WTC11 (cell line): Measurements from ENCODE around the gene PLXNC1. TPM values are rescaled to one million over a fixed set of nuclear protein-coding genes. Genes with fewer than 3 reads are reported as not detected.

Source experiments
- ATAC-seq: fragments of 200-7000 bp; cut with Tn5 transposase; 2 replicates; pipeline ENCODE4 v1.10.0; 2021; ENCODE audit warnings: mild to moderate bottlenecking, moderate library complexity
- CTCF ChIA-PET: fragments of 300-600 bp; sonication (Branson Sonifier 250); formaldehyde crosslinking; loops from one replicate; lab custom pipeline; 2021; ENCODE audit warnings: antibody characterized with exemption; lab: Charles Lee
- POLR2A ChIA-PET: fragments of 350-600 bp; sonication (Branson Sonifier 250); formaldehyde crosslinking; loops from one replicate; lab custom pipeline; 2021; ENCODE audit warnings: antibody characterized with exemption; lab: Charles Lee
- DNase-seq: peaks from one replicate; pipeline ENCODE4 v3.0.0; 2021; ENCODE audit warnings: low spot score
- H3K27ac Mint-ChIP-seq: 2 replicates; pipeline ENCODE4 v1.8.0; 2021; ENCODE audit warnings: mixed read lengths
- H3K27me3 Mint-ChIP-seq: 2 replicates; pipeline ENCODE4 v1.8.0; 2021; ENCODE audit warnings: low read depth, mild to moderate bottlenecking, moderate library complexity, mixed read lengths
- H3K36me3 Mint-ChIP-seq: 2 replicates; pipeline ENCODE4 v1.8.0; 2021; ENCODE audit warnings: mixed read lengths
- H3K4me1 Mint-ChIP-seq: 2 replicates; pipeline ENCODE4 v1.8.0; 2022; ENCODE audit warnings: mixed read lengths
- H3K4me3 Mint-ChIP-seq: 2 replicates; pipeline ENCODE4 v1.8.0; 2021; ENCODE audit warnings: mild to moderate bottlenecking, moderate library complexity, mixed read lengths
- H3K9me3 Mint-ChIP-seq: 2 replicates; pipeline ENCODE4 v1.8.0; 2021; ENCODE audit warnings: mixed read lengths
- CBFB ChIP-seq: sonication (generic); formaldehyde crosslinking; IDR thresholded peaks from 2 replicates; pipeline ENCODE4 v1.8.1; 2022; ENCODE audit warnings: mild to moderate bottlenecking, low read depth, missing genetic modification reagents
- ELF4 ChIP-seq: sonication (generic); formaldehyde crosslinking; IDR thresholded peaks from 2 replicates; pipeline ENCODE4 v1.8.1; 2022; ENCODE audit warnings: low read depth, mild to moderate bottlenecking, moderate library complexity, missing genetic modification reagents
- EMX1 ChIP-seq: fragments of 250-450 bp; sonication (Bioruptor Pico); IDR thresholded peaks from 2 replicates; pipeline ENCODE4 v1.8.0; 2021; ENCODE audit warnings: mild to moderate bottlenecking
- FOXK1 ChIP-seq: sonication (generic); formaldehyde crosslinking; IDR thresholded peaks from 2 replicates; pipeline ENCODE4 v1.8.0; 2022; ENCODE audit warnings: mild to moderate bottlenecking, moderate library complexity, missing genetic modification reagents
- GRHL2 ChIP-seq: fragments of 250-450 bp; sonication (Bioruptor Pico); IDR thresholded peaks from 2 replicates; pipeline ENCODE4 v1.8.0; 2022; ENCODE audit warnings: mild to moderate bottlenecking, moderate library complexity; ENCODE audit not compliant: insufficient replicate concordance, severe bottlenecking
- NFATC4 ChIP-seq: fragments of 250-450 bp; sonication (Bioruptor Pico); IDR thresholded peaks from 2 replicates; pipeline ENCODE4 v1.9.0; 2021; ENCODE audit warnings: mild to moderate bottlenecking
- NFE2L1 ChIP-seq: sonication (generic); formaldehyde crosslinking; IDR thresholded peaks from 2 replicates; pipeline ENCODE4 v1.8.1; 2023; ENCODE audit warnings: missing genetic modification reagents
- NFYB ChIP-seq: sonication (generic); formaldehyde crosslinking; conservative IDR thresholded peaks from 2 replicates; pipeline ENCODE4 v1.8.0; 2022; ENCODE audit warnings: low read depth, missing genetic modification reagents
- NR1H2 ChIP-seq: sonication (generic); formaldehyde crosslinking; IDR thresholded peaks from 2 replicates; pipeline ENCODE4 v1.9.0; 2021; ENCODE audit warnings: mild to moderate bottlenecking, moderate library complexity, missing genetic modification reagents
- NR2C2 ChIP-seq: sonication (generic); formaldehyde crosslinking; IDR thresholded peaks from 2 replicates; pipeline ENCODE4 v1.8.0; 2022; ENCODE audit warnings: mild to moderate bottlenecking, missing genetic modification reagents
- ZNF138 ChIP-seq: sonication (generic); formaldehyde crosslinking; conservative IDR thresholded peaks from 2 replicates; pipeline ENCODE4 v1.8.1; 2022; ENCODE audit warnings: mild to moderate bottlenecking, moderate library complexity, missing genetic modification reagents
- ZNF263 ChIP-seq: sonication (generic); formaldehyde crosslinking; IDR thresholded peaks from 2 replicates; pipeline ENCODE4 v1.8.1; 2022; ENCODE audit warnings: low read depth, mild to moderate bottlenecking, moderate library complexity, missing genetic modification reagents
- ZNF423 ChIP-seq: fragments of 250-450 bp; sonication (Bioruptor Pico); IDR thresholded peaks from 2 replicates; pipeline ENCODE4 v2.1.2; 2022; ENCODE audit warnings: mild to moderate bottlenecking, moderate library complexity
- ZNF671 ChIP-seq: fragments of 250-450 bp; sonication (Bioruptor Pico); IDR thresholded peaks from 2 replicates; pipeline ENCODE4 v1.8.0; 2021; ENCODE audit warnings: mild to moderate bottlenecking
- total RNA-seq: library from RNA; stranded (reverse); gene quantifications from 3 replicates; pipeline ENCODE4 v1.2.3, GENCODE V29; 2021
- TF ChIP-seq, protein P1 (sequence below): sonication (generic); formaldehyde crosslinking; IDR thresholded peaks from 2 replicates; pipeline ENCODE4 v1.8.1; 2023; ENCODE audit warnings: mild to moderate bottlenecking, missing genetic modification reagents
- TF ChIP-seq, protein P2 (sequence below): sonication (generic); formaldehyde crosslinking; IDR thresholded peaks from 2 replicates; pipeline ENCODE4 v1.8.1; 2023; ENCODE audit warnings: mild to moderate bottlenecking, missing genetic modification reagents, borderline replicate concordance
- TF ChIP-seq, protein P3 (sequence below): fragments of 250-450 bp; sonication (Bioruptor Pico); IDR thresholded peaks from 2 replicates; pipeline ENCODE4 v2.1.2; 2022; ENCODE audit warnings: mild to moderate bottlenecking, moderate library complexity
- TF ChIP-seq, protein P4 (sequence below): sonication (generic); formaldehyde crosslinking; IDR thresholded peaks from 2 replicates; pipeline ENCODE4 v1.8.1; 2023; ENCODE audit warnings: mild to moderate bottlenecking, moderate library complexity, missing genetic modification reagents
- TF ChIP-seq, protein P5 (sequence below): fragments of 250-450 bp; sonication (Bioruptor Pico); IDR thresholded peaks from 2 replicates; pipeline ENCODE4 v1.8.0; 2021; ENCODE audit warnings: mild to moderate bottlenecking

The PLXNC1 gene
- total RNA-seq, 1 experiment from 2014 or later = 3.1 TPM

DNA sequence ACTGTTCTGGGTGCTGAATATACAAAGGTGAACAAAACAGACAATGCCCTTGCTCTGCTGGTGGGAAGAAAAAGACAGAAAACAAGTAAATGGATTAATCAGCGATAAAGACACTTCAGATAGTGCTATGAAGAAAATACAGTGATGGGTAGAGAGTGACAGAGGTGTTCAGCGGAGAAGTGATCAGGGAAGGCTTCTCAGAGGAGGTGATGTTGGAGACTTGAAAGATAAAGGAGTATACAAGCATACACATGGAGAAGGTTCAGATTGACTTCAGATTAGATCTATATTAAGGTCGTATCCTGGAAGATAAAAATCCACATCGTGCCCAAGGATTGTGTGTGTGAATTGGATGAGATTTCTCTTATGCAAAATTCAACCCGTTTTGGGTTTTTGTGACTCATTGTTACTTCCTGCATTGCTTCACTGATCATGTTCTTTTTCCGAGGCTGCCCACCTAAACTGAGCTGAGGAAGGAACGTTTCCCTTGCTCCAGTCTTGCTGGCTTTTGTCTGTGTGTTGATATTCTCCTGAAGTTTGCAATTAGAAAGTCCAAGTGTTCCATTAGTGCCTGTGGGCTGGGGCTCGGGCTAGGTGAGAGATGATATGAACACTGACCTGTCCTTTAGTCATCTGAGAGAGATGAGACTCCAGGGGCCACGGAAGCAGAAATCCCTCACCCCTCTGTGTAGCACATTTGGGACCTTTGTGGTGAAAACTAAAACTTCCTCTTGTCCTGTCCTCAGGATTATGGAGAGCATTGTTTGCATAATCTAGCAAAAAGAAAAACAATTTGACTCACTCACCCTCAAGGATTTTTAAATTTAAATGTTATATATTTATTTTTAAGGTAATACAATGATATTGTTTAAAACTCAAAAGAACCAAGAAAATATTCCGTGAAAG lies 27.6 kb downstream of the PLXNC1 start (continued):
- TF ChIP-seq, protein P1, sequence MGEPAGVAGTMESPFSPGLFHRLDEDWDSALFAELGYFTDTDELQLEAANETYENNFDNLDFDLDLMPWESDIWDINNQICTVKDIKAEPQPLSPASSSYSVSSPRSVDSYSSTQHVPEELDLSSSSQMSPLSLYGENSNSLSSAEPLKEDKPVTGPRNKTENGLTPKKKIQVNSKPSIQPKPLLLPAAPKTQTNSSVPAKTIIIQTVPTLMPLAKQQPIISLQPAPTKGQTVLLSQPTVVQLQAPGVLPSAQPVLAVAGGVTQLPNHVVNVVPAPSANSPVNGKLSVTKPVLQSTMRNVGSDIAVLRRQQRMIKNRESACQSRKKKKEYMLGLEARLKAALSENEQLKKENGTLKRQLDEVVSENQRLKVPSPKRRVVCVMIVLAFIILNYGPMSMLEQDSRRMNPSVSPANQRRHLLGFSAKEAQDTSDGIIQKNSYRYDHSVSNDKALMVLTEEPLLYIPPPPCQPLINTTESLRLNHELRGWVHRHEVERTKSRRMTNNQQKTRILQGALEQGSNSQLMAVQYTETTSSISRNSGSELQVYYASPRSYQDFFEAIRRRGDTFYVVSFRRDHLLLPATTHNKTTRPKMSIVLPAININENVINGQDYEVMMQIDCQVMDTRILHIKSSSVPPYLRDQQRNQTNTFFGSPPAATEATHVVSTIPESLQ (CRISPR knock-in tag) = no peak
- TF ChIP-seq CBFB (CRISPR knock-in tag) (no peak), NR2C2 (no peak), ZNF423 (CRISPR knock-in tag) (no peak)
- TF ChIP-seq, protein P2, sequence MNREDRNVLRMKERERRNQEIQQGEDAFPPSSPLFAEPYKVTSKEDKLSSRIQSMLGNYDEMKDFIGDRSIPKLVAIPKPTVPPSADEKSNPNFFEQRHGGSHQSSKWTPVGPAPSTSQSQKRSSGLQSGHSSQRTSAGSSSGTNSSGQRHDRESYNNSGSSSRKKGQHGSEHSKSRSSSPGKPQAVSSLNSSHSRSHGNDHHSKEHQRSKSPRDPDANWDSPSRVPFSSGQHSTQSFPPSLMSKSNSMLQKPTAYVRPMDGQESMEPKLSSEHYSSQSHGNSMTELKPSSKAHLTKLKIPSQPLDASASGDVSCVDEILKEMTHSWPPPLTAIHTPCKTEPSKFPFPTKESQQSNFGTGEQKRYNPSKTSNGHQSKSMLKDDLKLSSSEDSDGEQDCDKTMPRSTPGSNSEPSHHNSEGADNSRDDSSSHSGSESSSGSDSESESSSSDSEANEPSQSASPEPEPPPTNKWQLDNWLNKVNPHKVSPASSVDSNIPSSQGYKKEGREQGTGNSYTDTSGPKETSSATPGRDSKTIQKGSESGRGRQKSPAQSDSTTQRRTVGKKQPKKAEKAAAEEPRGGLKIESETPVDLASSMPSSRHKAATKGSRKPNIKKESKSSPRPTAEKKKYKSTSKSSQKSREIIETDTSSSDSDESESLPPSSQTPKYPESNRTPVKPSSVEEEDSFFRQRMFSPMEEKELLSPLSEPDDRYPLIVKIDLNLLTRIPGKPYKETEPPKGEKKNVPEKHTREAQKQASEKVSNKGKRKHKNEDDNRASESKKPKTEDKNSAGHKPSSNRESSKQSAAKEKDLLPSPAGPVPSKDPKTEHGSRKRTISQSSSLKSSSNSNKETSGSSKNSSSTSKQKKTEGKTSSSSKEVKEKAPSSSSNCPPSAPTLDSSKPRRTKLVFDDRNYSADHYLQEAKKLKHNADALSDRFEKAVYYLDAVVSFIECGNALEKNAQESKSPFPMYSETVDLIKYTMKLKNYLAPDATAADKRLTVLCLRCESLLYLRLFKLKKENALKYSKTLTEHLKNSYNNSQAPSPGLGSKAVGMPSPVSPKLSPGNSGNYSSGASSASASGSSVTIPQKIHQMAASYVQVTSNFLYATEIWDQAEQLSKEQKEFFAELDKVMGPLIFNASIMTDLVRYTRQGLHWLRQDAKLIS (CRISPR knock-in tag) = no peak
- TF ChIP-seq, all 79 proteins: peak for 0

DNA sequence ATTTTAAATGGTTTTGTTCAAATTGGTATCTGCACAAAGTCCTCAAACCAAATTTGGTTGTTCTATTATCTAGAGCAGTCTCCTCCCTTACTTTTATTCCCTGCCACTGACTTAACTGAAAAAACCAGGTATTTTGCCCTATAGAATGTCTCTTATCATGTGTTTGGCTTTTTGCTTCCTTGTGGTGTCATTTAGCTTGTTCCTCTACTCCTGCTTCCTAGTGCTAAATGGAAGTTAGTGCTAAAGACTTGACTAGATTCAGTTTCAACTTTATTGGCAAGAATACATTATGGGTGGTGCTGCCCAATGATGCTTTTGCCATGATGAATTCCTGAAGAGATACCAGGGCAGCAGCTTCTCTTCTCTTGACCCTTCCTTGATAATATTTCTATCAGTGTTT lies 29.7 kb downstream of the PLXNC1 start:
- H3K4me3 Mint-ChIP-seq = no peak overlapping the region
- ATAC-seq = no peak
- POLR2A ChIA-PET = no interaction called here

DNA sequence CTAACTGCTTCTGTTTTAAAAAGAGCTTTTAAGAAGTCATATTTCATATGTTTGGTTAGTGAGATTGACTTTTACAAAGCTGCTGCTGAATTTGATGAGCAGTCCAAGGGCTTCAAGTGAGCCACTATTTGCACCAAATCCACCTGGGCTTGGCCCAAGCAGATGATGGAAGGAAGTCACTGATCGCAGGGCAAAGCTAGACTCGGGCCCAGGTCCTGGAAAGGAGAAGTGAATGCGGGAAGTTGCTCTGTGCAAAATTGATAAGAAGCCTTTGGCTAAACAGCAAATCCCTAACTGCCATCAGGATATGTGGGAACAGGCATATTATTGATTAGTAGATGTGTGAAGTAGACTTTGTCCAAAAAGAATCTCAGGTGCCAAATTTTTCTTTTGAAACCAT lies 30.5 kb downstream of the PLXNC1 start:
- CTCF ChIA-PET = no interaction called here

More for the DNA sequence above, 29.7 kb downstream of the PLXNC1 start:
- TF ChIP-seq, protein P3, sequence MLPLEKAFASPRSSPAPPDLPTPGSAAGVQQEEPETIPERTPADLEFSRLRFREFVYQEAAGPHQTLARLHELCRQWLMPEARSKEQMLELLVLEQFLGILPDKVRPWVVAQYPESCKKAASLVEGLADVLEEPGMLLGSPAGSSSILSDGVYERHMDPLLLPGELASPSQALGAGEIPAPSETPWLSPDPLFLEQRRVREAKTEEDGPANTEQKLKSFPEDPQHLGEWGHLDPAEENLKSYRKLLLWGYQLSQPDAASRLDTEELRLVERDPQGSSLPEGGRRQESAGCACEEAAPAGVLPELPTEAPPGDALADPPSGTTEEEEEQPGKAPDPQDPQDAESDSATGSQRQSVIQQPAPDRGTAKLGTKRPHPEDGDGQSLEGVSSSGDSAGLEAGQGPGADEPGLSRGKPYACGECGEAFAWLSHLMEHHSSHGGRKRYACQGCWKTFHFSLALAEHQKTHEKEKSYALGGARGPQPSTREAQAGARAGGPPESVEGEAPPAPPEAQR (CRISPR knock-in tag) = no peak
- TF ChIP-seq NR1H2 (CRISPR knock-in tag) (no peak), ZNF263 (CRISPR knock-in tag) (no peak)
- TF ChIP-seq, all 79 proteins: peak for 0
- CTCF ChIA-PET = no interaction called here
- Mint-ChIP-seq H3K4me1 (no peaks in the 10 kb centered on the region), H3K36me3 (peaks cover 6% of the 10 kb centered on the region), H3K27me3 (peaks cover 65% of the 10 kb centered on the region), H3K27ac (no peak overlapping the region), H3K9me3 (peaks cover 14% of the 10 kb centered on the region)
- DNase-seq = no peak

More for the DNA sequence above, 30.5 kb downstream of the PLXNC1 start:
- TF ChIP-seq ZNF138 (CRISPR knock-in tag) (no peak), ELF4 (CRISPR knock-in tag) (no peak), NFYB (CRISPR knock-in tag) (no peak), FOXK1 (CRISPR knock-in tag) (no peak), ZNF671 (no peak), NFE2L1 (no peak), EMX1 (CRISPR knock-in tag) (no peak), GRHL2 (CRISPR knock-in tag) (no peak), NFATC4 (CRISPR knock-in tag) (no peak)
- TF ChIP-seq, protein P1 (CRISPR knock-in tag) = no peak
- TF ChIP-seq, protein P4, sequence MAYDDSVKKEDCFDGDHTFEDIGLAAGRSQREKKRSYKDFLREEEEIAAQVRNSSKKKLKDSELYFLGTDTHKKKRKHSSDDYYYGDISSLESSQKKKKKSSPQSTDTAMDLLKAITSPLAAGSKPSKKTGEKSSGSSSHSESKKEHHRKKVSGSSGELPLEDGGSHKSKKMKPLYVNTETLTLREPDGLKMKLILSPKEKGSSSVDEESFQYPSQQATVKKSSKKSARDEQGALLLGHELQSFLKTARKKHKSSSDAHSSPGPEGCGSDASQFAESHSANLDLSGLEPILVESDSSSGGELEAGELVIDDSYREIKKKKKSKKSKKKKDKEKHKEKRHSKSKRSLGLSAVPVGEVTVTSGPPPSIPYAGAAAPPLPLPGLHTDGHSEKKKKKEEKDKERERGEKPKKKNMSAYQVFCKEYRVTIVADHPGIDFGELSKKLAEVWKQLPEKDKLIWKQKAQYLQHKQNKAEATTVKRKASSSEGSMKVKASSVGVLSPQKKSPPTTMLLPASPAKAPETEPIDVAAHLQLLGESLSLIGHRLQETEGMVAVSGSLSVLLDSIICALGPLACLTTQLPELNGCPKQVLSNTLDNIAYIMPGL = no peak
- TF ChIP-seq, protein P5, sequence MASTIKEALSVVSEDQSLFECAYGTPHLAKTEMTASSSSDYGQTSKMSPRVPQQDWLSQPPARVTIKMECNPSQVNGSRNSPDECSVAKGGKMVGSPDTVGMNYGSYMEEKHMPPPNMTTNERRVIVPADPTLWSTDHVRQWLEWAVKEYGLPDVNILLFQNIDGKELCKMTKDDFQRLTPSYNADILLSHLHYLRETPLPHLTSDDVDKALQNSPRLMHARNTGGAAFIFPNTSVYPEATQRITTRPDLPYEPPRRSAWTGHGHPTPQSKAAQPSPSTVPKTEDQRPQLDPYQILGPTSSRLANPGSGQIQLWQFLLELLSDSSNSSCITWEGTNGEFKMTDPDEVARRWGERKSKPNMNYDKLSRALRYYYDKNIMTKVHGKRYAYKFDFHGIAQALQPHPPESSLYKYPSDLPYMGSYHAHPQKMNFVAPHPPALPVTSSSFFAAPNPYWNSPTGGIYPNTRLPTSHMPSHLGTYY (CRISPR knock-in tag) = no peak
- no peak overlapping the region for H3K4me3 Mint-ChIP-seq
- H3K9me3 Mint-ChIP-seq = peaks cover 14% of the 10 kb centered on the region
- POLR2A ChIA-PET = interaction anchor here (0.7 kb wide), 1 partner anchor 236 kb away, joined by 5 read pairs; no protein-coding TSS in a partner anchor
- peaks cover 65% of the 10 kb centered on the region for H3K27me3 Mint-ChIP-seq
- H3K4me1 Mint-ChIP-seq = no peaks in the 10 kb centered on the region
- peaks cover 6% of the 10 kb centered on the region for H3K36me3 Mint-ChIP-seq
- ATAC-seq (no peak), DNase-seq (no peak)
- no peak overlapping the region for H3K27ac Mint-ChIP-seq
